ENCODE measurements around the gene OR6M1. TPM values are rescaled to one million over a fixed set of nuclear protein-coding genes. Genes with fewer than 3 reads are reported as not detected.

Gene OR6M1
- total RNA-seq, result not detected

DNA sequence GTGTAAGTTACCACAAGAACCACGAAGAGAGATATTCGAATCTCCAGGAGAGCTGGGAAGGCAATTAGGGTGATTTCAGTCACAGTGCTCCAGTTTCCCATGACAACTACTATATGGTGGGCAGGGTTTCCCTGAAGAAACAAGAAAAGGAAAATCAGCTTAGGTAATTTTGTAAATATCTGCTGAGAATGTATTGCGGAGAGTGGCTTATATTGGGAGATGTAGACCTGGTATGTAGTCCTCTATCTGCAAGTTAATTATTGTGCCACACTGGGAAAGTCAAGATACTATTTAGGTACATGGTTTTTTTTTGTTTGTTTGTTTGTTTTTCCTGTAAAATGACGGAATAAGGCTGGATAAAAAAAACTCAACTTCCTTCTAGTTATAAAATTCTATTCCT, at the start of gene OR6M1:
Gene OR6M1 (minus strand): TSS at position 101 of the 400 bp plus-strand sequence. CDS start 0 bp downstream, at position 101.
- Mint-ChIP-seq H3K4me3 (no peak within 1 kb of the TSS), H3K36me3 (ENCODE audit: low read depth) (no peaks in the 10 kb centered on the region), H3K4me1 (no peaks in the 10 kb centered on the region), H3K27ac (no peak within 1 kb of the TSS), H3K9me3 (no peaks in the 10 kb centered on the region), H3K27me3 (peaks cover 5% of the 10 kb centered on the region)
- DNase-seq, result no peak
- CTCF ChIA-PET, result no interaction called here
- POLR2A ChIA-PET, result no interaction called here

DNA sequence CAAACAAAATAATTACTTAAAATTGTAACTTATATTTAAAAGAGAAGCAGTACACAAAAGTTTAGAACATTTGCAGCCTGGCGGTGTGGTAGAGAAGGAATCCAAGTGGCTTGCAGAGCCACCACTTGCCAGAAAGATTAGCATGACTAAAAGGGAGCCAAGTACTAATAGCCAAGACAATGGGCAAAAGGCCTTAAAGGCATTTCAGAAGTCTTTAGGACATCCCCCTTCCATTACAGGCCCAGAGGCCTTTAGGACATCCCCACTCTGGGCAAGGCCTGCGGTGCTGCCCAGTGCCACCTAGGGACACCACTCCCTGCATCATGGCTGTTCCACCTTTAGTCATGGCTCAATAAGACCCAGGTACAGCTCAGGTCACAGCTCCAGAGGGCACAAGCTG, 46.9 kb upstream of the OR6M1 start:
- DNase-seq, result no peak
- POLR2A ChIA-PET, result no interaction called here
- H3K27me3 Mint-ChIP-seq, result no peaks in the 10 kb centered on the region
- H3K36me3 Mint-ChIP-seq (ENCODE audit: low read depth), result no peaks in the 10 kb centered on the region
- H3K4me1 Mint-ChIP-seq, result no peaks in the 10 kb centered on the region
- H3K27ac Mint-ChIP-seq, result no peak overlapping the region
- CTCF ChIA-PET, result no interaction called here
- no peak overlapping the region for H3K4me3 Mint-ChIP-seq
- no peaks in the 10 kb centered on the region for H3K9me3 Mint-ChIP-seq

GRCh38 chr11:123852321-123852720, 46.2 kb upstream of the OR6M1 start:
- ChIA-PET POLR2A (no interaction called here), CTCF (no interaction called here)
- Mint-ChIP-seq H3K4me1 (no peaks in the 10 kb centered on the region), H3K27me3 (no peaks in the 10 kb centered on the region), H3K4me3 (no peak overlapping the region), H3K9me3 (no peaks in the 10 kb centered on the region), H3K36me3 (ENCODE audit: low read depth) (no peaks in the 10 kb centered on the region), H3K27ac (no peak overlapping the region)
- no peak for DNase-seq

GRCh38 chr11:123851110-123851509, 45.0 kb upstream of the OR6M1 start:
- no peak for DNase-seq
- no peaks in the 10 kb centered on the region for H3K4me1 Mint-ChIP-seq
- H3K27me3 Mint-ChIP-seq, result no peaks in the 10 kb centered on the region
- H3K36me3 Mint-ChIP-seq (ENCODE audit: low read depth), result no peaks in the 10 kb centered on the region
- no peak overlapping the region for H3K27ac Mint-ChIP-seq
- ChIA-PET POLR2A (no interaction called here), CTCF (no interaction called here)
- no peaks in the 10 kb centered on the region for H3K9me3 Mint-ChIP-seq
- H3K4me3 Mint-ChIP-seq, result no peak overlapping the region

- ChIA-PET POLR2A (no interaction called here), CTCF (no interaction called here)
- no peak overlapping the region for H3K4me3 Mint-ChIP-seq
- DNase-seq, result no peak
- H3K4me1 Mint-ChIP-seq, result peaks cover 6% of the 10 kb centered on the region
- H3K27me3 Mint-ChIP-seq, result peaks cover 6% of the 10 kb centered on the region
- no peaks in the 10 kb centered on the region for H3K9me3 Mint-ChIP-seq
- H3K27ac Mint-ChIP-seq, result no peak overlapping the region
- H3K36me3 Mint-ChIP-seq (ENCODE audit: low read depth), result no peaks in the 10 kb centered on the region
Measured at GRCh38 chr11:123841174-123841573, 35.0 kb upstream of the OR6M1 start.

DNA sequence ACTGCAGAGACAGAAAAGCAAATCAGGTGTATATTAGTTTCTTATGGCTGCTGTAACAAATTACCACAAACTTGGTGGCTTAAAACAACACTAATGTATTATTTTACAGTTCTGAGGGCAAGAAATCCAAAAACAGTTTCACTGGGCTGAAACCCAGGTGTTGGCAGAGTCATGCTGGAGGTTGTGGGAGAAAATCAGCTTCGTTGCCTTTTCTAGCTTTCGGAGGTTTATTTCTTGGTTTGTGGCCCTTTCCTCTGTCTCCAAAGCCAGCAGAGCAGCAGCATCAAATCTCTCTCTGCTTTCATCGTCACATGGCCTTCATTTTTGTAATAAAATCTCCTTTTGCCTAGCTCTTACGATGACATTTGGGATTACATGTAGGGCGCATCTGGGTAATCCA, 33.0 kb upstream of the OR6M1 start:
- no peak for DNase-seq
- H3K27ac Mint-ChIP-seq, result no peak overlapping the region
- peaks cover 6% of the 10 kb centered on the region for H3K27me3 Mint-ChIP-seq
- H3K4me3 Mint-ChIP-seq, result no peak overlapping the region
- peaks cover 6% of the 10 kb centered on the region for H3K4me1 Mint-ChIP-seq
- POLR2A ChIA-PET, result no interaction called here
- no peaks in the 10 kb centered on the region for H3K9me3 Mint-ChIP-seq
- CTCF ChIA-PET, result no interaction called here
- H3K36me3 Mint-ChIP-seq (ENCODE audit: low read depth), result no peaks in the 10 kb centered on the region

DNA sequence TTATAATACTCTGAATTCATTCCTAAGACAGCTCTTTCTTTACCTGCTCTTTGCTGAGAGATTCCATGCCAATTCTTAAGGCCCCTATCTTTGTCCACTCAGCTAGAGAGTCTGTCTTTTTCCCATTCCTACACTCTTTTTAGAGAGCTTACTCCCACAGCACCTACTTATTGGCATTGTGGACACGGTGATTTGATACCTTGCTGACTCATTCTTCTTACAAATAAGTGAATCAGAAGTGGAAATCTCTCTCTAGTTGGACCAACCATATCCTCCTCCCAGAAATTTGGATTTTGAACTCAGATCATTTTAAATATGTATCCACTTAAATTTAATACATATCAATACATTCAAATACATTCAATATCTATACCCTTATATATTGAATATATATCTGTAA, 32.5 kb upstream of the OR6M1 start:
- POLR2A ChIA-PET, result no interaction called here

DNA sequence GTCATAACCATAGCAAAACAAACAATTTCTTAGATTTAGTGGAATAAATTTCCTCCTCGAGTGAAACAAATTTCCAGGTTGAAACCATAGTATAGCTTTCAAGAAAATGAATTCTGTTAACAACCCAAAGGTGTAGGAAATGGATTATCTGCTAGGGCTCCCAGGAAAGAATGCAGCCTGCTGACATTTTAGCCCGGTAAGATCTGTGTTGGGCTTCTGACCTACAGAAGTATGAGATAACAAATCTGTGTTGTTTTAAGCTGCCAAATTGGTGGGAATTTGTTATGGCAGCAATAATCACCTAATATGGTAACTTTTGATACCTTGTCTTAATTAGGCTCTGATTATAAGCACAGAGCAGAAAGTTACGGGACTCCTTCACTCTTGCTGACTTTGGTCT, 32.0 kb upstream of the OR6M1 start:
- Mint-ChIP-seq H3K27ac (no peak overlapping the region), H3K4me3 (no peak overlapping the region), H3K4me1 (peaks cover 6% of the 10 kb centered on the region), H3K36me3 (ENCODE audit: low read depth) (no peaks in the 10 kb centered on the region), H3K27me3 (peaks cover 6% of the 10 kb centered on the region), H3K9me3 (no peaks in the 10 kb centered on the region)
- no peak for DNase-seq
- CTCF ChIA-PET, result no interaction called here
- POLR2A ChIA-PET, result no interaction called here

More for the DNA sequence above, 32.5 kb upstream of the OR6M1 start:
- no peak for DNase-seq
- H3K27ac Mint-ChIP-seq, result no peak overlapping the region
- H3K9me3 Mint-ChIP-seq, result no peaks in the 10 kb centered on the region
- no peak overlapping the region for H3K4me3 Mint-ChIP-seq
- no peaks in the 10 kb centered on the region for H3K36me3 Mint-ChIP-seq (ENCODE audit: low read depth)
- CTCF ChIA-PET, result no interaction called here
- peaks cover 6% of the 10 kb centered on the region for H3K4me1 Mint-ChIP-seq
- peaks cover 6% of the 10 kb centered on the region for H3K27me3 Mint-ChIP-seq

DNA sequence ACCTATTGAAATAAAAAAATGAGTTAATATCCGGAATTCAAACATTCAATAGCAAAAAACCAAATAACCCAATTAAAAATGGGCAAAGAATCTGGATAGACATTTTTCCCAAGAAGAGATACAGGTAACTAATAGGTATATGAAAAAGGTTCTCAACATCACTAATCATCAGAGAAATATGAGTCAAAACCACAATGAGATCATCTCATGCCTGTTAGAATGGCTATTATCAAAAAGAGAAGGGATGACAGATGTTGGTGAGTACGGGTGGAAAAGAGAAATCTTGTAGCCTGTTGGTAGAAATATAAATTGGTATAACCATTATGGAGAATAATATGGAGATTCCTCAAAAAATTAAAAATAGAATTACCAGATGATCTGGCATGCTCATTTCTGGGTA, 26.9 kb upstream of the OR6M1 start:
- DNase-seq, result no peak
- Mint-ChIP-seq H3K27me3 (peaks cover 3% of the 10 kb centered on the region), H3K4me3 (no peak overlapping the region), H3K9me3 (no peaks in the 10 kb centered on the region), H3K27ac (no peak overlapping the region), H3K4me1 (no peaks in the 10 kb centered on the region), H3K36me3 (ENCODE audit: low read depth) (no peaks in the 10 kb centered on the region)
- ChIA-PET POLR2A (no interaction called here), CTCF (no interaction called here)

DNA sequence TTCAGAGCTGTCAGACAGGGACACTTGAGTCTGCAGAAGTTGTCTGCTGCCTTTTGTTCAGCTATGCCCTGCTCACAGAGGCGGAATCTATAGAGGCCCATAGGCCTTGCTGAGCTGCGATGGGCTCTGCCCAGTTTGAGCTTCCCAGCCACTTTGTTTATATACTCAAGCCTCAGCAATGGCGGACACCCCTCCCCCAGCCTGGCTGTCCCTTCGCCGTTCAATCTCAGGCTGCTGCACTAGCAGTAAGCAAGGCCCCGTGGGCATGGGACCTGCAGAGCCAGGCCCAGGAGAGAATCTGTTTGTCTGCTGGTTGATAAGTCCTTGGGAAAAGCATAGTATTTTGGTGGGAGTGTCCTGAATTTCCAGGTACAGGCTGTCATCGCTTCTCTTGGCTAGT, 23.6 kb upstream of the OR6M1 start:
- CTCF ChIA-PET, result no interaction called here

DNA sequence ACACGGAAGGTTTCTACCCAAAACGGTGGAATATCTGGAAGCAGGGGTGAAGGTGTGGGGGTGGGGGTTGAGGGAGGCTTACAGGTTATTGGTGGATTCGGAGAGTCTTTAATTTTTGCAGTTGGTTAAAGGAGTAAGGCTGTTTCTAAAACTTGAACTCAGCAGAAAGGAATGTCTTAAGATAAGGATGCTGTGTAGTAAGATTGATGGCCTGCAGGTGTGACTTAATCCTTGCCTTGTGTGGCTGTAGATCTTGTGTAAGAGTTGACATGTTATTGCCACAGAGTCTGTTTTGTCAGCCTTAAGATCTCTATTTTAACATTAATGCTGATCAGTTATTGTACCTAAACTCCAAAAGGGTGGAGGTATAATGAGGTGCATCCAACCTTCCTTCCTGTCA, 16.4 kb upstream of the OR6M1 start:
- Mint-ChIP-seq H3K4me3 (no peak overlapping the region), H3K27me3 (peaks cover 2% of the 10 kb centered on the region), H3K9me3 (no peaks in the 10 kb centered on the region), H3K27ac (no peak overlapping the region), H3K36me3 (ENCODE audit: low read depth) (no peaks in the 10 kb centered on the region), H3K4me1 (no peaks in the 10 kb centered on the region)
- POLR2A ChIA-PET, result no interaction called here
- no peak for DNase-seq
- CTCF ChIA-PET, result no interaction called here

More for the DNA sequence above, 23.6 kb upstream of the OR6M1 start:
- Mint-ChIP-seq H3K4me1 (no peaks in the 10 kb centered on the region), H3K9me3 (no peaks in the 10 kb centered on the region), H3K36me3 (ENCODE audit: low read depth) (no peaks in the 10 kb centered on the region), H3K27me3 (peaks cover 5% of the 10 kb centered on the region), H3K27ac (no peak overlapping the region), H3K4me3 (no peak overlapping the region)
- DNase-seq, result no peak
- POLR2A ChIA-PET, result no interaction called here

- POLR2A ChIA-PET, result no interaction called here
- H3K4me1 Mint-ChIP-seq, result no peaks in the 10 kb centered on the region
- CTCF ChIA-PET, result no interaction called here
- H3K27ac Mint-ChIP-seq, result no peak overlapping the region
- H3K4me3 Mint-ChIP-seq, result no peak overlapping the region
- H3K36me3 Mint-ChIP-seq (ENCODE audit: low read depth), result no peaks in the 10 kb centered on the region
- no peak for DNase-seq
- H3K9me3 Mint-ChIP-seq, result no peaks in the 10 kb centered on the region
- H3K27me3 Mint-ChIP-seq, result no peaks in the 10 kb centered on the region
Measured at GRCh38 chr11:123822032-123822431, 15.9 kb upstream of the OR6M1 start.

DNA sequence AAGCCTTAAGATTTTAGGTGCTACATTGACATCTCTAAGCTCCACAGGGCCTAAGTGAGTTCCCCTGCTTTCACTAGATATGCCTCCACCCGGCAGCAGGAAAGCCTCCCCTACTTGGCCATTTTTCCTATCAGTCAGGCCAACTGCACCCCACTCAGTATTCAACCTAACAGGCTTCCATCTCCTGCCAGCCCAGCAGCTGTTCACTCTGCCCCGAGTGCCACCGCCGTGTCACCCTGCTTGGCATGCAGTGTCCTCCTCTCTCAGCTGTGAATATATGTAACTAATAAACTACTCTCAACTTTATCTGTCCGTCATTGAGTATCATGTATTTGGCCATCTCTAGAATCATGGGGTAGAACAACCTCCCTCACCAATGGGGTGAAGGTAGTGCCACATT, 9.0 kb upstream of the OR6M1 start:
- no peaks in the 10 kb centered on the region for H3K36me3 Mint-ChIP-seq (ENCODE audit: low read depth)
- peaks cover 7% of the 10 kb centered on the region for H3K27me3 Mint-ChIP-seq
- no peak for DNase-seq
- no peak overlapping the region for H3K4me3 Mint-ChIP-seq
- H3K27ac Mint-ChIP-seq, result no peak overlapping the region
- no peaks in the 10 kb centered on the region for H3K4me1 Mint-ChIP-seq
- CTCF ChIA-PET, result no interaction called here
- H3K9me3 Mint-ChIP-seq, result no peaks in the 10 kb centered on the region
- POLR2A ChIA-PET, result no interaction called here

- CTCF ChIA-PET, result no interaction called here
- H3K4me1 Mint-ChIP-seq, result no peaks in the 10 kb centered on the region
- no peak overlapping the region for H3K27ac Mint-ChIP-seq
- H3K27me3 Mint-ChIP-seq, result peaks cover 4% of the 10 kb centered on the region
- no peaks in the 10 kb centered on the region for H3K9me3 Mint-ChIP-seq
- no peaks in the 10 kb centered on the region for H3K36me3 Mint-ChIP-seq (ENCODE audit: low read depth)
- H3K4me3 Mint-ChIP-seq, result no peak overlapping the region
- POLR2A ChIA-PET, result no interaction called here
- DNase-seq, result no peak
Measured at GRCh38 chr11:123801765-123802164, 4.4 kb downstream of the OR6M1 start.

DNA sequence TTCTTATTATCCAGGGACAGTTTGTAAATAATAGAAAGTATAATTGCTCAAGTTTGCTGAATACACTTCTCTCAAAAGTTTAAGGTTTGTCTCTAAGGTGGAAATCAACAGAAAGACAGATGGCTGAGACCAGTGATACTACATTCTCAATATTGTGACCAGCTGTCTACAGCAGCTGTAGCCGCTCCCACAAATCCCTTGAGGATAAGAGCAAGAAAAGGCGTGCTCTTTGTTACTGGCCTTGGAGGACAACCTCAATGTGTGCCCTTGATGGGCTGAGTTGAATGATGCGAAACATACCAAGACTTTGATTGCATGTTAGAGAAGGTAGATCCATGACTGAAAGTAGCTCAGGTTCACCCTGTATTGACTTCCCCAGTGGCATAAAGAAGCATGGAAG, 6.1 kb downstream of the OR6M1 start:
- H3K9me3 Mint-ChIP-seq, result no peaks in the 10 kb centered on the region
- CTCF ChIA-PET, result no interaction called here
- H3K27me3 Mint-ChIP-seq, result peaks cover 3% of the 10 kb centered on the region
- H3K36me3 Mint-ChIP-seq (ENCODE audit: low read depth), result no peaks in the 10 kb centered on the region
- H3K27ac Mint-ChIP-seq, result no peak overlapping the region
- POLR2A ChIA-PET, result no interaction called here
- H3K4me1 Mint-ChIP-seq, result no peaks in the 10 kb centered on the region
- no peak overlapping the region for H3K4me3 Mint-ChIP-seq
- no peak for DNase-seq

All from activated CD4-positive, alpha-beta memory T cell treated with anti-CD3 and anti-CD28 coated beads, Interleukin-2, amount 10 ng/mL, durations not matched to agents 7 days and 5 days (primary cell).